Measurements from ENCODE around the gene MKS1. TPM values are rescaled to one million over a fixed set of nuclear protein-coding genes. Genes with fewer than 3 reads are reported as not detected.

The MKS1 gene
- total and polyA plus RNA-seq, 2 of the 8 experiments (the other 6 are each of a cell fraction or from before 2014, with no cell fraction given), result 12.0 to 21.7 TPM

DNA sequence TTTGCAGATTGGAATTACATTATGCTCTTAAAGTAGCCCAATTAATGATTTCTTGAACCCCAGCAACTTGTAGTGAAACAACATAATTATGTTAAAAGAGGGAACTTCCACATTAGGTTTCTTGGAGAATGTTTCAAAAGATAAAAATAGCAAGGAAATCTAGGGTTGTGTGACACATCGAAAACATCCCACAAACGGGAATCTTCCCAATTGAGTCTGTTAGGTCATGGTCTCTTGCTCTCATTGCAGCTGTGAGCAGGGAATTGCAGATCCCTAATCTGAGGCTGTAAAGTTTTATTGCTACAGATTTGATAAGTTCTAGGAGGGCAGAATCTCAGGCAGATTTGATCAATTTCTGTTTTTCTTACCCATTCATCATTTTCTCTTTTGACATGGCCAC is 12.6 kb upstream of the MKS1 start:
- H3K18ac ChIP-seq (ENCODE audit: extremely low read depth, low read length), result no peak overlapping the region
- H3K79me2 ChIP-seq (ENCODE audit: control insufficient read depth in 1 of 2, insufficient read depth in 2 of 2, low read length in 2 of 2), result no peaks in the 10 kb centered on the region
- no peak overlapping the region for H4K5ac ChIP-seq (ENCODE audit: insufficient read length, low read depth, low read length)
- no peaks in the 10 kb centered on the region for H3K36me3 ChIP-seq (ENCODE audit: control insufficient read depth in 2 of 4, insufficient read depth in 4 of 4, low read length in 3 of 4)
- H3K9me3 ChIP-seq (ENCODE audit: insufficient read depth in 2 of 2, low read depth in 1 of 2, low read length in 1 of 2), result no peaks in the 10 kb centered on the region
- H3K27me3 ChIP-seq (replicated peaks in 1 of 4; ENCODE audit: control insufficient read depth in 3 of 4, extremely low read depth in 1 of 4, insufficient read depth in 3 of 4, low read length in 3 of 4), result peaks cover 0 to 18% (median 8%) of the 10 kb centered on the region in 4 experiments; a peak in 5 of 7 replicates
- CTCF ChIA-PET (ENCODE audit: partially characterized antibody), result interaction anchor here (0.6 to 1.6 kb wide), 9 partner anchors 14 to 72 kb away, joined by 3 to 5 read pairs (median 4); no protein-coding TSS in a partner anchor
- no peak overlapping the region for H3K27ac ChIP-seq (ENCODE audit: low read depth, low read length)
- DNase-seq (ENCODE audit: low read depth in 1 of 2, low spot score in 2 of 2) (no peak), FAIRE-seq (no peak)
- no peaks in the 10 kb centered on the region for H4K20me1 ChIP-seq (replicated peaks in 1 of 2; ENCODE audit: control insufficient read depth in 1 of 2, insufficient read depth in 2 of 2, low read length in 2 of 2)
- no peak overlapping the region for H2BK15ac ChIP-seq (ENCODE audit: low read length)
- H3K79me1 ChIP-seq (ENCODE audit: low read depth, low read length), result no peaks in the 10 kb centered on the region
- no peak overlapping the region for H2BK5ac ChIP-seq (ENCODE audit: low read depth, low read length)
- no peak overlapping the region for H2BK12ac ChIP-seq (ENCODE audit: low read depth, low read length)
- no peak overlapping the region for H4K8ac ChIP-seq (ENCODE audit: extremely low read depth, insufficient read depth, low read length)
- WGBS, 2 experiments (ENCODE audit: extremely low coverage in 1 of 2, insufficient coverage in 1 of 2, insufficient read length in 1 of 2, insufficient replicate concordance in 2 of 2, low coverage in 1 of 2, low lambda C conversion rate in 2 of 2, missing lambda C conversion rate in 1 of 2), result 94% methylated on average over 2 of the region's 2 CpGs; no CpG with 5 or more reads in 1 of the 2 experiments
- H3K9ac ChIP-seq (replicated peaks in 1 of 4; ENCODE audit: extremely low read depth in 1 of 4, low read depth in 3 of 4, low read length in 3 of 4), result no peak overlapping the region
- H3K56ac ChIP-seq (replicated peaks; ENCODE audit: insufficient read length, low read depth, low read length), result no peak overlapping the region
- H3K4me2 ChIP-seq (ENCODE audit: insufficient read depth in 1 of 2, low read depth in 2 of 2, low read length in 2 of 2), result no peak overlapping the region
- POLR2A ChIA-PET (ENCODE audit: partially characterized antibody), result interaction anchor here (1.5 kb wide), 1 partner anchor 10 kb away, joined by 4 read pairs; no protein-coding TSS in a partner anchor
- no peak overlapping the region for H3K4me3 ChIP-seq (ENCODE audit: extremely low read depth in 1 of 4, insufficient read depth in 2 of 4, low read depth in 3 of 4, low read length in 4 of 4)
- H3K4me1 ChIP-seq (replicated peaks in 1 of 4; ENCODE audit: control insufficient read depth in 3 of 4, insufficient read depth in 4 of 4, low read length in 3 of 4), result peaks cover 0 to 4% (median 0%) of the 10 kb centered on the region in 4 experiments; a peak in 4 of 7 replicates
- no peak overlapping the region for H2AK5ac ChIP-seq (ENCODE audit: low read depth, low read length)
- H4K91ac ChIP-seq (replicated peaks; ENCODE audit: insufficient read length, low read length), result no peak overlapping the region
- no peak overlapping the region for H3K4ac ChIP-seq (replicated peaks; ENCODE audit: insufficient read length, low read depth, low read length)
- H3K23me2 ChIP-seq (ENCODE audit: low read depth, low read length), result no peaks in the 10 kb centered on the region
- no peak overlapping the region for H2BK120ac ChIP-seq (replicated peaks; ENCODE audit: low read depth, low read length)
- no peak overlapping the region for H2AFZ ChIP-seq (ENCODE audit: low read length)
- H3K14ac ChIP-seq (ENCODE audit: insufficient read length), result no peak overlapping the region
- no peak overlapping the region for H3K23ac ChIP-seq (ENCODE audit: insufficient read length)
- TF ChIP-seq CEBPB (IDR thresholded peaks at IDR 0.05; ENCODE audit: low read depth, low read length) (no peak), RXRA (IDR thresholded peaks at IDR 0.05; ENCODE audit: insufficient read depth, low read depth, low read length) (no peak), SRF (IDR thresholded peaks at IDR 0.05; ENCODE audit: low read depth, low read length) (no peak), YY1 (IDR thresholded peaks at IDR 0.05; ENCODE audit: low read depth, low read length) (no peak), NRF1 (IDR thresholded peaks at IDR 0.05; ENCODE audit: low read depth, low read length) (no peak), SIN3A (conservative IDR thresholded peaks at IDR 0.05 in 1 of 2, IDR thresholded peaks at IDR 0.05 in 1 of 2; ENCODE audit: low read depth in 1 of 2, low read length in 2 of 2) (no peak), POU5F1 (IDR thresholded peaks at IDR 0.05; ENCODE audit: low read depth, low read length) (no peak), POLR2AphosphoS5 (IDR thresholded peaks at IDR 0.05; ENCODE audit: low read depth, low read length) (no peak), PHF8 (conservative IDR thresholded peaks at IDR 0.05; ENCODE audit: low read depth, low read length) (no peak), KDM1A (IDR thresholded peaks at IDR 0.05; ENCODE audit: borderline replicate concordance, low read length) (no peak), KDM4A (IDR thresholded peaks at IDR 0.05; ENCODE audit: low read depth, low read length, severe bottlenecking) (no peak)
- no peak overlapping the region for H2BK20ac ChIP-seq (ENCODE audit: low read length)

Data from H1 (cell line).